ENCODE measurements around the gene KLF13. TPM values are rescaled to one million over a fixed set of nuclear protein-coding genes. Genes with fewer than 3 reads are reported as not detected.

The KLF13 gene
- total RNA-seq, 1 experiment from 2014 or later, result 22.1 TPM

- CTCF ChIA-PET, result no interaction called here
- Histone ChIP-seq H3K36me3 (ENCODE audit: insufficient read depth, low read length, poor library complexity, severe bottlenecking) (no peaks in the 10 kb centered on the region), H3K9me3 (ENCODE audit: low read depth, low read length, poor library complexity, severe bottlenecking) (no peaks in the 10 kb centered on the region), H3K4me3 (ENCODE audit: low read depth, low read length, poor library complexity, severe bottlenecking) (peak overlapping the region; percentile 93), H3K27me3 (replicated peaks; ENCODE audit: insufficient read depth, low read depth, low read length, poor library complexity) (no peaks in the 10 kb centered on the region), H3K27ac (ENCODE audit: low read depth, low read length, poor library complexity, severe bottlenecking) (peak overlapping the region; percentile 83), H3K4me1 (ENCODE audit: insufficient read depth, low read length, poor library complexity, severe bottlenecking) (peaks cover 4% of the 10 kb centered on the region)
- TF ChIP-seq, protein P1, sequence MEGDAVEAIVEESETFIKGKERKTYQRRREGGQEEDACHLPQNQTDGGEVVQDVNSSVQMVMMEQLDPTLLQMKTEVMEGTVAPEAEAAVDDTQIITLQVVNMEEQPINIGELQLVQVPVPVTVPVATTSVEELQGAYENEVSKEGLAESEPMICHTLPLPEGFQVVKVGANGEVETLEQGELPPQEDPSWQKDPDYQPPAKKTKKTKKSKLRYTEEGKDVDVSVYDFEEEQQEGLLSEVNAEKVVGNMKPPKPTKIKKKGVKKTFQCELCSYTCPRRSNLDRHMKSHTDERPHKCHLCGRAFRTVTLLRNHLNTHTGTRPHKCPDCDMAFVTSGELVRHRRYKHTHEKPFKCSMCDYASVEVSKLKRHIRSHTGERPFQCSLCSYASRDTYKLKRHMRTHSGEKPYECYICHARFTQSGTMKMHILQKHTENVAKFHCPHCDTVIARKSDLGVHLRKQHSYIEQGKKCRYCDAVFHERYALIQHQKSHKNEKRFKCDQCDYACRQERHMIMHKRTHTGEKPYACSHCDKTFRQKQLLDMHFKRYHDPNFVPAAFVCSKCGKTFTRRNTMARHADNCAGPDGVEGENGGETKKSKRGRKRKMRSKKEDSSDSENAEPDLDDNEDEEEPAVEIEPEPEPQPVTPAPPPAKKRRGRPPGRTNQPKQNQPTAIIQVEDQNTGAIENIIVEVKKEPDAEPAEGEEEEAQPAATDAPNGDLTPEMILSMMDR (conservative IDR thresholded peaks at IDR 0.05; ENCODE audit: low read depth, low read length), result no peak
- TF ChIP-seq EZH2 (IDR thresholded peaks at IDR 0.05; ENCODE audit: borderline replicate concordance, low read depth, low read length, poor library complexity, severe bottlenecking), result no peak
- no TSS peak for BruUV-seq (replicated peaks)
- POLR2A ChIA-PET (ENCODE audit: low non-redundant PET), result no interaction called here
- DNase-seq (ENCODE audit: low spot score), result peak; percentile 54
- intact Hi-C loops (cut with micrococcal nuclease; ENCODE audit: unreplicated experiment), result loop anchor here (10.0 kb wide), 2 partner anchors 157 to 547 kb away; partner anchors contain the start of gene OTUD7A
Observed at GRCh38 chr15:31327669-31328427, 1.2 kb downstream of the KLF13 start.

DNA sequence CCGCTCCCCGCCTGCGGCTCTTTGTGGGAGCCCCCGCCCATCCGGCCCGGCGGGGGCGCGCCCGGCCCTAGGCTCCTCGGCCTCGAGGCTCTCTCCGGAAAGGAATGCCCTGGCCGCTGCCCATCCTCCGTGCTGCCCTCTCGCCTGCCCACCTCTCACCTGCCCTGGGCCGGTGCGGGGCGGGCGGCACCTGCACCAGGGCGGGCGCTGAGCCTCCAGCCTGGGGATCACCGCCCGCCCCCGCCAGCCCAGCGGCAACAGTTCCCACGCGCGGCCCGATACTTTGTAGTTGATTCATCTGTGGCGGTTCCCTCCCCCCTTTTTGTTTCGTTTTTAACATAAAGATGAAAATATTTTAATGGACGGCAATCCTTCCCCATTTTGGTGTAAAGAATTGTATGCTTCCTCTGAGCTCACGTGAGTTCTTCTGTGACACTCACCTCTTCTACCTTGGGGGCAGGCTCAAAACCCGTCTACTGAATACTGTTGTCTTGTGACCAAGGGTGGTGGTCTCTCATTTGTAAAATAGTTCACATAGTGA lies 1.9 kb downstream of the KLF13 start:
- ChIA-PET CTCF (interaction anchor here (0.7 kb wide), 1 partner anchor 69 kb away, joined by 3 read pairs; no protein-coding TSS in a partner anchor), POLR2A (ENCODE audit: low non-redundant PET) (no interaction called here)
- H3K4me3 ChIP-seq (ENCODE audit: low read depth, low read length, poor library complexity, severe bottlenecking), result peak overlapping the region; percentile 93
- no peaks in the 10 kb centered on the region for H3K9me3 ChIP-seq (ENCODE audit: low read depth, low read length, poor library complexity, severe bottlenecking)
- intact Hi-C loops (cut with micrococcal nuclease; ENCODE audit: unreplicated experiment), result loop anchor here (10.0 kb wide), 2 partner anchors 156 to 546 kb away; partner anchors contain the start of gene OTUD7A
- BruUV-seq (replicated peaks), result no TSS peak
- DNase-seq (ENCODE audit: low spot score), result no peak
- H3K27me3 ChIP-seq (replicated peaks; ENCODE audit: insufficient read depth, low read depth, low read length, poor library complexity), result no peaks in the 10 kb centered on the region
- TF ChIP-seq, protein P1 (conservative IDR thresholded peaks at IDR 0.05; ENCODE audit: low read depth, low read length), result no peak
- no peak for TF ChIP-seq EZH2 (IDR thresholded peaks at IDR 0.05; ENCODE audit: borderline replicate concordance, low read depth, low read length, poor library complexity, severe bottlenecking)
- peaks cover 4% of the 10 kb centered on the region for H3K4me1 ChIP-seq (ENCODE audit: insufficient read depth, low read length, poor library complexity, severe bottlenecking)
- H3K27ac ChIP-seq (ENCODE audit: low read depth, low read length, poor library complexity, severe bottlenecking), result no peak overlapping the region
- H3K36me3 ChIP-seq (ENCODE audit: insufficient read depth, low read length, poor library complexity, severe bottlenecking), result no peaks in the 10 kb centered on the region

DNA sequence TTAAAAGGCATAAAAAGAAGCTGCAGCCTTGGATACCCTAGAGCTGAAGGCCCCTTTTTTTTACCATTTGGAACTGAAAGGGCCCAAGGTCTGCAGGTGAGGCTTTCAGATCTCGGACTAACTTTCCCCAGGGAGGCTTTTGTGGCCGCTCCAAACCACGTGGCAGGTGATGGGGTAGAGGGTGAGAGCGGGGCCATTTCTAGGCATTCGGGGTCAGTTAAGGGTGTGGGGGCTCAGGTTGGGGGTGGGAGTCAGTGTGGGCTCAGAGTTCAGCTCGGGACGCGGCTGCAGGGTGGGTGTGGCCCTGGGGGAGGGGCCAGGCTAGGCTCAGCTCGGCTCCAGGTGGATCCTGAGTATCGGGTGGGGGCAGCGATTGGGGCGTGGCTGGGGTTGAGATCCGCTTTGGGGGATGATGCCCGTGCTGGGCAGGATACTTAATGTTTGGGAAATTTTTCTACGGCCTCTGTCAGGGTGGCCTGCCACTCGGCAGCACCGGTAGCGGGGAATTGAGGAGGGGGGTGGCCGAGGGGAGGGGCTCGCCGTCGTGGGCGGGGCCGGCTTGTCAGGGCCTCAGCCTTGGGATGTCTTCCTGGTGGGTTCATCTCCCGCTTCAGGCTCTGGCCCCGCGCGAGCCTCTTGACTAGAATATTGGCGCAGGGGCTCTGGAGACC lies 2.5 kb downstream of the KLF13 start:
- H3K36me3 ChIP-seq (ENCODE audit: insufficient read depth, low read length, poor library complexity, severe bottlenecking), result no peaks in the 10 kb centered on the region
- H3K27ac ChIP-seq (ENCODE audit: low read depth, low read length, poor library complexity, severe bottlenecking), result no peak overlapping the region
- no peak for DNase-seq (ENCODE audit: low spot score)

More for the DNA sequence above, 2.5 kb downstream of the KLF13 start:
- Histone ChIP-seq H3K9me3 (ENCODE audit: low read depth, low read length, poor library complexity, severe bottlenecking) (no peaks in the 10 kb centered on the region), H3K27me3 (replicated peaks; ENCODE audit: insufficient read depth, low read depth, low read length, poor library complexity) (no peaks in the 10 kb centered on the region), H3K4me3 (ENCODE audit: low read depth, low read length, poor library complexity, severe bottlenecking) (peak overlapping the region; percentile 93), H3K4me1 (ENCODE audit: insufficient read depth, low read length, poor library complexity, severe bottlenecking) (peaks cover 4% of the 10 kb centered on the region)
- no peak for TF ChIP-seq EZH2 (IDR thresholded peaks at IDR 0.05; ENCODE audit: borderline replicate concordance, low read depth, low read length, poor library complexity, severe bottlenecking)
- TF ChIP-seq, protein P1 (conservative IDR thresholded peaks at IDR 0.05; ENCODE audit: low read depth, low read length), result no peak
- CTCF ChIA-PET, result interaction anchor here (0.6 to 0.7 kb wide), 2 partner anchors 70 to 340 kb away, joined by 3 to 5 read pairs; no protein-coding TSS in a partner anchor
- POLR2A ChIA-PET (ENCODE audit: low non-redundant PET), result no interaction called here
- no TSS peak for BruUV-seq (replicated peaks)
- intact Hi-C loops (cut with micrococcal nuclease; ENCODE audit: unreplicated experiment), result loop anchor here (10.0 kb wide), 2 partner anchors 156 to 546 kb away; partner anchors contain the start of gene OTUD7A
